GM19463 (cell line): ENCODE results near the gene ADAMTS6.
"Not testable (repeated sequence)": the region's sequence is repeated elsewhere in the genome, so short reads cannot be mapped to it uniquely, and the experiment has no call there.

Source experiments
- ATAC-seq: cut with Tn5 transposase; IDR thresholded peaks from one replicate; pipeline ENCODE4 v1.9.1; 2021; ENCODE audit warnings: mild to moderate bottlenecking, moderate library complexity; ENCODE audit not compliant: unreplicated experiment

The ADAMTS6 gene

GRCh38 chr5:65382582-65382981 lies 99.1 kb downstream of the ADAMTS6 start:
- no peak for ATAC-seq

- not testable (repeated sequence) for ATAC-seq
Measured at GRCh38 chr5:65370505-65370904, 111.2 kb downstream of the ADAMTS6 start.

GRCh38 chr5:65366655-65367054 lies 115.1 kb downstream of the ADAMTS6 start:
- ATAC-seq: no peak

GRCh38 chr5:65364907-65365306 lies 116.8 kb downstream of the ADAMTS6 start:
- no peak for ATAC-seq

- no peak for ATAC-seq
Measured at GRCh38 chr5:65363499-65363898, 118.2 kb downstream of the ADAMTS6 start.

GRCh38 chr5:65359981-65360380 lies 121.7 kb downstream of the ADAMTS6 start:
- no peak for ATAC-seq

GRCh38 chr5:65359569-65359968 lies 122.2 kb downstream of the ADAMTS6 start:
- ATAC-seq: no peak

GRCh38 chr5:65356274-65356673 lies 125.4 kb downstream of the ADAMTS6 start:
- no peak for ATAC-seq

GRCh38 chr5:65355301-65355700 lies 126.4 kb downstream of the ADAMTS6 start:
- no peak for ATAC-seq

- no peak for ATAC-seq
Measured at GRCh38 chr5:65341835-65342234, 139.9 kb downstream of the ADAMTS6 start.

GRCh38 chr5:65338606-65339151 lies 143.0 kb downstream of the ADAMTS6 start:
- no peak for ATAC-seq

- ATAC-seq: no peak
Measured at GRCh38 chr5:65334077-65334476, 147.6 kb downstream of the ADAMTS6 start.

- ATAC-seq: no peak
Measured at GRCh38 chr5:65332591-65332990, 149.1 kb downstream of the ADAMTS6 start.

- no peak for ATAC-seq
Measured at GRCh38 chr5:65329266-65329665, 152.5 kb downstream of the ADAMTS6 start.

GRCh38 chr5:65327582-65327981 lies 154.1 kb downstream of the ADAMTS6 start:
- no peak for ATAC-seq

GRCh38 chr5:65326922-65327321 lies 154.8 kb downstream of the ADAMTS6 start:
- ATAC-seq: no peak

GRCh38 chr5:65324226-65324625 lies 157.5 kb downstream of the ADAMTS6 start:
- ATAC-seq: no peak

- not testable (repeated sequence) for ATAC-seq
Measured at GRCh38 chr5:65320704-65321103, 161.0 kb downstream of the ADAMTS6 start.

- ATAC-seq: no peak
Measured at GRCh38 chr5:65320250-65320649, 161.5 kb downstream of the ADAMTS6 start.

- no peak for ATAC-seq
Measured at GRCh38 chr5:65307931-65308330, 173.8 kb downstream of the ADAMTS6 start.

GRCh38 chr5:65307088-65307487 lies 174.6 kb downstream of the ADAMTS6 start:
- ATAC-seq: no peak

GRCh38 chr5:65305913-65306312 lies 175.8 kb downstream of the ADAMTS6 start:
- ATAC-seq: no peak

- ATAC-seq: no peak
Measured at GRCh38 chr5:65299861-65300260, 181.9 kb downstream of the ADAMTS6 start.
